Endodermal cell (in vitro differentiated cells): ENCODE data around the gene IQCH. TPM values are rescaled to one million over a fixed set of nuclear protein-coding genes. Genes with fewer than 3 reads are reported as not detected.

Experiments used
- DNase-seq: peaks from one replicate; pipeline ENCODE4 v3.0.0-alpha.2; 2017
- H3K27ac ChIP-seq: 2 replicates; pipeline ENCODE4 v1.5.1; 2013; ENCODE audit warnings: mild to moderate bottlenecking, low read depth, low read length, moderate library complexity
- H3K27me3 ChIP-seq: 2 replicates; pipeline ENCODE4 v1.6.1; 2013; ENCODE audit warnings: mild to moderate bottlenecking, low read length, moderate library complexity; ENCODE audit not compliant: insufficient read depth, control insufficient read depth, poor library complexity, severe bottlenecking
- H3K36me3 ChIP-seq: 2 replicates; pipeline ENCODE4 v1.7.0; 2013; ENCODE audit warnings: mild to moderate bottlenecking, low read length, moderate library complexity; ENCODE audit not compliant: control insufficient read depth, insufficient read depth
- H3K4me1 ChIP-seq: one replicate; pipeline ENCODE4 v1.7.0; 2013; ENCODE audit warnings: low read length; ENCODE audit not compliant: control insufficient read depth, insufficient read depth
- H3K4me3 ChIP-seq: 2 replicates; pipeline ENCODE4 v1.5.1; 2013; ENCODE audit warnings: mild to moderate bottlenecking, low read length, moderate library complexity
- H3K9ac ChIP-seq: 2 replicates; pipeline ENCODE4 v1.6.1; 2013; ENCODE audit warnings: mild to moderate bottlenecking, low read length, moderate library complexity; ENCODE audit not compliant: poor library complexity, severe bottlenecking; ENCODE audit errors: extremely low read depth
- H3K9me3 ChIP-seq: 2 replicates; pipeline ENCODE4 v1.6.1; 2013; ENCODE audit warnings: mild to moderate bottlenecking, low read length, moderate library complexity; ENCODE audit not compliant: control insufficient read depth
- H3K27ac Mint-ChIP-seq: 2 replicates; pipeline ENCODE4 v1.8.0; 2020; ENCODE audit warnings: mixed read lengths
- H3K27me3 Mint-ChIP-seq: 2 replicates; pipeline ENCODE4 v1.8.0; 2021; ENCODE audit warnings: mild to moderate bottlenecking, mixed read lengths; ENCODE audit not compliant: insufficient read depth
- H3K36me3 Mint-ChIP-seq: 2 replicates; pipeline ENCODE4 v1.8.0; 2020; ENCODE audit warnings: low read depth, mixed read lengths
- H3K4me1 Mint-ChIP-seq: 2 replicates; pipeline ENCODE4 v1.8.0; 2020; ENCODE audit warnings: mixed read lengths
- H3K4me3 Mint-ChIP-seq: 2 replicates; pipeline ENCODE4 v1.8.0; 2020; ENCODE audit warnings: mild to moderate bottlenecking, moderate library complexity, mixed read lengths
- H3K9me3 Mint-ChIP-seq: 2 replicates; pipeline ENCODE4 v1.8.0; 2020; ENCODE audit warnings: mild to moderate bottlenecking, mixed read lengths
- WGBS, 2 experiments: methylation state at CpG; one replicate each; pipeline versions ENCODE4 v1.1.5 to v1.1.7; 2013; ENCODE audit warnings: missing lambda C conversion rate in 2 of 2, mixed read lengths in 1 of 2; ENCODE audit not compliant: insufficient coverage in 1 of 2, insufficient read length in 1 of 2; 5-methylcytosine and 5-hydroxymethylcytosine counted together
- total RNA-seq, 2 donors: library from RNA; stranded (reverse); fragmentation: NEBNext Ultra II Directional in 1 of 2; extraction: Animal tissue kit (Norgen Biotek cat#: 25700) in 1 of 2; gene quantifications; 2 replicates in 1 of 2; 3 replicates in 1 of 2; pipeline ENCODE4 v1.2.1, GENCODE V29; 2021
- TF ChIP-seq, protein P1 (sequence below): fragments of 200-600 bp; sonication (generic); conservative IDR thresholded peaks from 2 replicates; pipeline ENCODE4 v1.5.0; 2021; ENCODE audit warnings: antibody characterized with exemption, mild to moderate bottlenecking

IQCH gene
- total RNA-seq, 2 donors from 2014 or later: 6.2 to 12.8 TPM

DNA sequence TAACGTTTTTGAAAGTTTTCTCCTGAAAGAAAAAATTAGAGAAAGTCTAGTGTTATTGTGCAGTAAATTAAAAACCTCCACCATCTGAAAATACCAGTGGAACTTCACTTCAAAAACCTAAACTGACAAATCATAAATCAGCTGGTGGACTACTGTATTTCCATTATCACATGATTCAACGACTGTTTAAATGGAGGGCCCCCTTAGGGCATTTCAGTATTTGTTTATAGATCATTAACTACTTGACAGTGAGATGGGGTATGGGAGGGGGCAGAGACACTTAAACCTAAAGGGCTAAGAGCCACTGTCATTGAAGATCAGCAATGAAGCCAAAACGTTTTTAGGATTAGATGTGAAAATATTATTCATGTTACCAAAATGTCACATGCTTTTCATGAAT is 257.6 kb downstream of the IQCH start:
- no peak overlapping the region for H3K9ac ChIP-seq
- Mint-ChIP-seq H3K4me1 (peaks cover 3% of the 10 kb centered on the region), H3K9me3 (no peaks in the 10 kb centered on the region), H3K36me3 (peaks cover 16% of the 10 kb centered on the region), H3K27ac (no peak overlapping the region), H3K27me3 (peaks cover 1% of the 10 kb centered on the region), H3K4me3 (no peak overlapping the region)
- H3K27me3 ChIP-seq: no peaks in the 10 kb centered on the region
- DNase-seq: no peak
- H3K36me3 ChIP-seq: no peaks in the 10 kb centered on the region
- H3K9me3 ChIP-seq: no peaks in the 10 kb centered on the region
- WGBS, 2 experiments: 71 to 80% methylated on average over 1 to 3 of the region's 3 CpGs
- TF ChIP-seq, protein P1, sequence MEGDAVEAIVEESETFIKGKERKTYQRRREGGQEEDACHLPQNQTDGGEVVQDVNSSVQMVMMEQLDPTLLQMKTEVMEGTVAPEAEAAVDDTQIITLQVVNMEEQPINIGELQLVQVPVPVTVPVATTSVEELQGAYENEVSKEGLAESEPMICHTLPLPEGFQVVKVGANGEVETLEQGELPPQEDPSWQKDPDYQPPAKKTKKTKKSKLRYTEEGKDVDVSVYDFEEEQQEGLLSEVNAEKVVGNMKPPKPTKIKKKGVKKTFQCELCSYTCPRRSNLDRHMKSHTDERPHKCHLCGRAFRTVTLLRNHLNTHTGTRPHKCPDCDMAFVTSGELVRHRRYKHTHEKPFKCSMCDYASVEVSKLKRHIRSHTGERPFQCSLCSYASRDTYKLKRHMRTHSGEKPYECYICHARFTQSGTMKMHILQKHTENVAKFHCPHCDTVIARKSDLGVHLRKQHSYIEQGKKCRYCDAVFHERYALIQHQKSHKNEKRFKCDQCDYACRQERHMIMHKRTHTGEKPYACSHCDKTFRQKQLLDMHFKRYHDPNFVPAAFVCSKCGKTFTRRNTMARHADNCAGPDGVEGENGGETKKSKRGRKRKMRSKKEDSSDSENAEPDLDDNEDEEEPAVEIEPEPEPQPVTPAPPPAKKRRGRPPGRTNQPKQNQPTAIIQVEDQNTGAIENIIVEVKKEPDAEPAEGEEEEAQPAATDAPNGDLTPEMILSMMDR: no peak
- H3K4me1 ChIP-seq: no peaks in the 10 kb centered on the region
- no peak overlapping the region for H3K27ac ChIP-seq
- no peak overlapping the region for H3K4me3 ChIP-seq

DNA sequence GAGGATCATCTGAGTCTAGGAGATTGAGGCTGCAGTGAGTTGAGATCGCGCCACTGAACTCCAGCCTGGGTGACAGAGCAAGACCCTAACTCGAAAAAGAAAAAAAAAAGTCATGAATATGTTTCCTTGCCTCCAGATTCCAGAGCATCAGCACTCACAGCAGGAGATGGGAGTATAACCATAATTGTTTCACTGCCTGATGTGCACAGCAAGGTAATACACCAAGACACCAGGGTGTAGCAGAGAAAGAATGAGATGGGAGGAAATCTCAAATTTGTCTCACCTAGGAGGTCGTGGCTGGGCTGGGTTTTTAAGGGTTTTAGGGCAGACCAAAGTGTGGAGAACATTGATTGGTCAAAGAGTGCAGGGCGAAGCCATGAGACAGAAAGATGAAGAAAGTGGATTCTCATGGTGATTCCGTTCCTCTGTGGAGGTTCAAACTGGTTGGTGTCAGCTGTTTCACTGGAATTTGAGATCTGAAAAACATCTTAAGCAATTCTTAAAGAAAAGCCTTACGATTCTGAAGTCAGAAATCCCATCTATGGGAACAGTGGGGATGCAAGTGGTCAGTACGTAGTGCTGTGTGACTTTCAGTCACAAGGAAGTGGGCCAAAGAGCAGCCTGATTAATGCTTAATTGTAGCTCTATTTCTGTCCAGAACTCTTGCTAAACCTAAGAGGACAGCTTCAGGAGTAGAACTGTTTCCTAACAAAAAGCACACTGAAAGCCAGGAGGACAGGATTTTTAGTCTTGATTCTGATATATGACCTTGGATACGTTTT is 258.5 kb downstream of the IQCH start:
- no peak for DNase-seq
- Mint-ChIP-seq H3K9me3 (no peaks in the 10 kb centered on the region), H3K27ac (no peak overlapping the region), H3K27me3 (peaks cover 1% of the 10 kb centered on the region), H3K36me3 (peaks cover 18% of the 10 kb centered on the region), H3K4me3 (no peak overlapping the region), H3K4me1 (peaks cover 3% of the 10 kb centered on the region)
- H3K27me3 ChIP-seq: no peaks in the 10 kb centered on the region
- H3K27ac ChIP-seq: no peak overlapping the region
- no peaks in the 10 kb centered on the region for H3K36me3 ChIP-seq
- TF ChIP-seq, protein P1: no peak
- H3K4me1 ChIP-seq: no peaks in the 10 kb centered on the region
- WGBS, 2 experiments: 87 to 90% methylated on average over 9 of the region's 9 CpGs
- H3K9me3 ChIP-seq: no peaks in the 10 kb centered on the region
- H3K9ac ChIP-seq: no peak overlapping the region
- H3K4me3 ChIP-seq: no peak overlapping the region

DNA sequence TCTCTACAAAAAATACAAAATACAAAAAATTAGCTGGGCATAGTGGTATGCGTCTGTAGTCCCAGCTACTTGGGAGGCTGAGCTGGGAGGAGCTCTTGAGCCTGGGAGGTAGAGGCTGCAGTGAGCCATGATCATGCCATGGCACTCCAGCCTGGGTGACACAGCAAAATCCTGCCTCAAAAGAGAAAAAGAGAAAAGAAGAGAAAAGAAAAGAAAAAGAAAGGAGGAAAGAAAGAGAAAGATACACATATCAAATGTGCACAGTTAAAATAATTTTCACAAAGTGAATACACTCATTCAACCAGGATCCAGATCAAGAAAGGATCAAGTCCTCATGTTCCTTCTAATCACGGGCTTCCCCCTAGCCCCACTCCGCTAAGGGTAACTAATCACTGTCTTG is 260.5 kb downstream of the IQCH start:
- no peak for DNase-seq
- 93 to 100% methylated on average over 2 to 3 of the region's 3 CpGs for WGBS, 2 experiments

More for the DNA sequence above, 260.5 kb downstream of the IQCH start:
- H3K9me3 Mint-ChIP-seq: peaks cover 3% of the 10 kb centered on the region
- peaks cover 3% of the 10 kb centered on the region for H3K4me1 Mint-ChIP-seq
- H3K27ac ChIP-seq: no peak overlapping the region
- no peak overlapping the region for H3K4me3 Mint-ChIP-seq
- no peaks in the 10 kb centered on the region for H3K27me3 ChIP-seq
- no peaks in the 10 kb centered on the region for H3K4me1 ChIP-seq
- no peaks in the 10 kb centered on the region for H3K9me3 ChIP-seq
- H3K4me3 ChIP-seq: no peak overlapping the region
- TF ChIP-seq, protein P1: no peak
- no peaks in the 10 kb centered on the region for H3K36me3 ChIP-seq
- no peak overlapping the region for H3K9ac ChIP-seq
- no peaks in the 10 kb centered on the region for H3K27me3 Mint-ChIP-seq
- no peak overlapping the region for H3K27ac Mint-ChIP-seq
- peaks cover 22% of the 10 kb centered on the region for H3K36me3 Mint-ChIP-seq
